Ascending aorta (tissue), 2 donors: ENCODE results near the gene AMZ2. TPM values are rescaled to one million over a fixed set of nuclear protein-coding genes. Genes with fewer than 3 reads are reported as not detected.
"Not testable (repeated sequence)": the region's sequence is repeated elsewhere in the genome, so short reads cannot be mapped to it uniquely, and the experiment has no call there.

Experiments used
- DNase-seq, 2 donors: peaks; one replicate each; pipeline ENCODE4 v3.0.0-alpha.2; 2019; ENCODE audit warnings: low spot score in 2 of 2
- H3K27ac ChIP-seq, 2 donors: fragments of 200-600 bp; sonication (generic); one replicate each; pipeline ENCODE4 v1.5.1; 2016 to 2017; ENCODE audit warnings: mild to moderate bottlenecking in 1 of 2
- H3K27me3 ChIP-seq: fragments of 200-600 bp; sonication (generic); one replicate; pipeline ENCODE4 v1.5.1; 2017
- H3K36me3 ChIP-seq, 2 donors: fragments of 200-600 bp; sonication (generic); one replicate each; pipeline ENCODE4 v1.5.1; 2016
- H3K4me1 ChIP-seq, 2 donors: fragments of 200-600 bp; sonication (generic); one replicate each; pipeline ENCODE4 v1.5.1; 2016 to 2017; ENCODE audit warnings: mild to moderate bottlenecking in 1 of 2
- H3K4me3 ChIP-seq, 2 donors: fragments of 200-600 bp; sonication (generic); one replicate each; pipeline ENCODE4 v1.5.1; 2016 to 2017; ENCODE audit warnings: mild to moderate bottlenecking in 1 of 2
- H3K9me3 ChIP-seq, 2 donors: fragments of 200-600 bp; sonication (generic); one replicate each; pipeline ENCODE4 v1.5.1; 2016
- intact Hi-C: fragments of 100-400 bp; cut with DNase I; formaldehyde crosslinking; loops from one replicate; pipeline ENCODE4 v1.15.1; 2023
- total RNA-seq: library from RNA; depleted of rRNA; stranded (reverse); fragments of >200 nt; gene quantifications from one replicate; pipeline ENCODE4 v1.1.0, GENCODE V29; 2016
- TF ChIP-seq, protein P1 (sequence below), 3 experiments: fragments of 200-600 bp in 2 of 3; fragments of 450-650 bp in 1 of 3; sonication (generic) in 2 of 3; IDR thresholded peaks; one replicate each; pipeline ENCODE4 v1.5.1; 2016 to 2019; ENCODE audit warnings: antibody characterized with exemption in 3 of 3, mild to moderate bottlenecking in 1 of 3, moderate library complexity in 1 of 3

AMZ2 gene, protein sequence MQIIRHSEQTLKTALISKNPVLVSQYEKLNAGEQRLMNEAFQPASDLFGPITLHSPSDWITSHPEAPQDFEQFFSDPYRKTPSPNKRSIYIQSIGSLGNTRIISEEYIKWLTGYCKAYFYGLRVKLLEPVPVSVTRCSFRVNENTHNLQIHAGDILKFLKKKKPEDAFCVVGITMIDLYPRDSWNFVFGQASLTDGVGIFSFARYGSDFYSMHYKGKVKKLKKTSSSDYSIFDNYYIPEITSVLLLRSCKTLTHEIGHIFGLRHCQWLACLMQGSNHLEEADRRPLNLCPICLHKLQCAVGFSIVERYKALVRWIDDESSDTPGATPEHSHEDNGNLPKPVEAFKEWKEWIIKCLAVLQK
- 41.6 TPM for total RNA-seq

DNA sequence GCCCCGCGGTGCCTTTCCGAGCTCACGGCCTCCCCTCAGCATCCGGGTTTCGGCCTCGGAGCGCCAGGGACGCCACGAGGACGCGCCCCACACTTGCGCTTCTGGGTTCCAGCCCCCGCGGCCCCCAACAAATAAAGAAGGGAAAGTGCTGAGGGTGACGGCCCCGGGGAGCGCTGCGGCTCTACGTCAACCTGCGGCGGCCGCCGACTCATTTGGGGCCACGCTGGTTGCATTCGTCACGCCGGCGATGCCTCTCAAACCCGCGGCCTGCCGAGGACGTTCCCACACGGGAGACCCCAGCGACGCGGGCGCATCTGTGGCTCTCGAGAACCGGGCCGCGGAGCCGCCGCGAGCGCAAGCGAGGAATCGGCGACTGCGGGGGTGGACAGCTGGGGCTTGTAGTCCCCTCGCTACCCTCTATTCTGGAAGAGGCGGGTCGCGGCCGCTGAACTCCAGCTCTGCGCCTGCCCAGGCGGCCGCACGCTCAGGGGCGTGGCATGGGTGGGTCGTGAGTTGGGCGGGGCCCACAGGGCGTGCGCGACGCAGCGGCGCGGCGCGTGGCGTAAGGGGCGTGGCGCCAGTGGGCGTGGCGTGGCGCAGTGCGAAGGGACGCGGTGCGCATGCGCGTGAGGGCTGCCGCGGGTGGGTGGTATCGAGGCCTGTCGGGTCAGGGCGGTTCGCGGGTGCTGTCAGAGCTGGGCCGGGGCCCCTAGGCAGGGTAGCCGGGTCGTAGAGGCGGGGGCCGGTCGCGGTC, at the start of gene AMZ2:
TSS of gene AMZ2 (plus strand) at position 599 of the 754 bp plus-strand sequence. CDS start 2,145 bp downstream, outside the sequence.
- H3K9me3 ChIP-seq, result no peaks in the 10 kb centered on the region
- intact Hi-C loops, result loop anchor here (1.0 to 2.0 kb wide), 4 partner anchors 43 to 267 kb away; partner anchors contain the start of gene WIPI1
- TF ChIP-seq, protein P1, sequence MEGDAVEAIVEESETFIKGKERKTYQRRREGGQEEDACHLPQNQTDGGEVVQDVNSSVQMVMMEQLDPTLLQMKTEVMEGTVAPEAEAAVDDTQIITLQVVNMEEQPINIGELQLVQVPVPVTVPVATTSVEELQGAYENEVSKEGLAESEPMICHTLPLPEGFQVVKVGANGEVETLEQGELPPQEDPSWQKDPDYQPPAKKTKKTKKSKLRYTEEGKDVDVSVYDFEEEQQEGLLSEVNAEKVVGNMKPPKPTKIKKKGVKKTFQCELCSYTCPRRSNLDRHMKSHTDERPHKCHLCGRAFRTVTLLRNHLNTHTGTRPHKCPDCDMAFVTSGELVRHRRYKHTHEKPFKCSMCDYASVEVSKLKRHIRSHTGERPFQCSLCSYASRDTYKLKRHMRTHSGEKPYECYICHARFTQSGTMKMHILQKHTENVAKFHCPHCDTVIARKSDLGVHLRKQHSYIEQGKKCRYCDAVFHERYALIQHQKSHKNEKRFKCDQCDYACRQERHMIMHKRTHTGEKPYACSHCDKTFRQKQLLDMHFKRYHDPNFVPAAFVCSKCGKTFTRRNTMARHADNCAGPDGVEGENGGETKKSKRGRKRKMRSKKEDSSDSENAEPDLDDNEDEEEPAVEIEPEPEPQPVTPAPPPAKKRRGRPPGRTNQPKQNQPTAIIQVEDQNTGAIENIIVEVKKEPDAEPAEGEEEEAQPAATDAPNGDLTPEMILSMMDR (IDR thresholded peaks at IDR 0.05), result no peak

DNA sequence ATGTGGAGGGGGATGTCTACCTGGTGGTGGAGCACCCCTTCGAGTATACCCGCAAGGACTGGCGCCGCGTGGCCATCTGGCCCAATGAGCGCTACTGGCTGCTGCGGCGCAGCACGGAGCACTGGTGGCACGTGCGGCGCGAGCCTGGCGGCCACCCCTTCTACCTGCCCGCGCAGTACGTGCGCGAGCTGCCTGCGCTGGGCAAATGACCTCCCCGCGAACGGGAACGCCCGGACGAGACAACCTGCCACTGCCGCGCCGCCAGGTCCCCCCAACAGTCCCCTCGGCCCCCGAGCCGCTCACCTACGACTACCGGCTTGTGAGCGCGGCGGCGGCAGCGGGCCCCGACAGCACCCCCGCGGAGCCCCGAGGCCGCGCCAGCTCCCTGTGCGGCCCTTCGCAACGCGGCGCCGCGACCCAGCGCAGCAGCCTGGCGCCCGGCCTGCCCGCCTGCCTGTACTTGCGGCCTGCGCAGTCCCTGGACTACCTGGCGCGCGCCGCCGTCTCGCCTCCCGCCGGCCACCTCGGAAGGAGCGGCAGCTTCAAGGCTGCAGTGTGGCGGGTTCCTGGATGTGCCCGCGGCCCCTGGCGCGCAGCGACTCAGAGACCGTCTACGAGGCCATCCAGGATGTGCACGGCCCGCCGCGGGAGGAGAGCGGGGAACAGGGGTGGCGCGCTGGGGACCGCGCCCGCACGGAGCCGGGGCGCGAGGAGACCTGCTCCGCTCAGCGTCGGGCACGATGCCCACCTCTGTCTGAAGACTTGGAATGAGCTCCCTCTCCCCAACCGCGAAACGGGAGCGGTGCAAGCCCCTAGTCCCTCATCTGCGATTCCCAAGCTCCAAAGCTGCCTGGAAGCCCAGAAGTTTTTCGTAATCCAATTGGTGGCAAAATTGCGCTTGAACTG, 48.7 kb upstream of the AMZ2 start:
- Histone ChIP-seq H3K27ac (no peak overlapping the region), H3K4me1 (peaks cover 31 to 50% of the 10 kb centered on the region in 2 donors), H3K36me3 (no peaks in the 10 kb centered on the region), H3K27me3 (peaks cover 37% of the 10 kb centered on the region), H3K9me3 (no peaks in the 10 kb centered on the region), H3K4me3 (peak overlapping the region; percentile 44 to 62)
- TF ChIP-seq, protein P1 (IDR thresholded peaks at IDR 0.05), result no peak
- DNase-seq, result no peak
- intact Hi-C loops, result no loop called here

More for the DNA sequence above, at the start of gene AMZ2:
- H3K27ac ChIP-seq, result peak within 1 kb of the TSS; percentile 96 to 97
- H3K36me3 ChIP-seq, result peaks cover 2 to 12% of the 10 kb centered on the region in 2 donors
- H3K27me3 ChIP-seq, result no peaks in the 10 kb centered on the region
- peak within 1 kb of the TSS; percentile 83 to 90 for H3K4me3 ChIP-seq
- peaks cover 0 to 14% of the 10 kb centered on the region in 2 donors for H3K4me1 ChIP-seq
- peak; percentile 72 to 95 for DNase-seq

DNA sequence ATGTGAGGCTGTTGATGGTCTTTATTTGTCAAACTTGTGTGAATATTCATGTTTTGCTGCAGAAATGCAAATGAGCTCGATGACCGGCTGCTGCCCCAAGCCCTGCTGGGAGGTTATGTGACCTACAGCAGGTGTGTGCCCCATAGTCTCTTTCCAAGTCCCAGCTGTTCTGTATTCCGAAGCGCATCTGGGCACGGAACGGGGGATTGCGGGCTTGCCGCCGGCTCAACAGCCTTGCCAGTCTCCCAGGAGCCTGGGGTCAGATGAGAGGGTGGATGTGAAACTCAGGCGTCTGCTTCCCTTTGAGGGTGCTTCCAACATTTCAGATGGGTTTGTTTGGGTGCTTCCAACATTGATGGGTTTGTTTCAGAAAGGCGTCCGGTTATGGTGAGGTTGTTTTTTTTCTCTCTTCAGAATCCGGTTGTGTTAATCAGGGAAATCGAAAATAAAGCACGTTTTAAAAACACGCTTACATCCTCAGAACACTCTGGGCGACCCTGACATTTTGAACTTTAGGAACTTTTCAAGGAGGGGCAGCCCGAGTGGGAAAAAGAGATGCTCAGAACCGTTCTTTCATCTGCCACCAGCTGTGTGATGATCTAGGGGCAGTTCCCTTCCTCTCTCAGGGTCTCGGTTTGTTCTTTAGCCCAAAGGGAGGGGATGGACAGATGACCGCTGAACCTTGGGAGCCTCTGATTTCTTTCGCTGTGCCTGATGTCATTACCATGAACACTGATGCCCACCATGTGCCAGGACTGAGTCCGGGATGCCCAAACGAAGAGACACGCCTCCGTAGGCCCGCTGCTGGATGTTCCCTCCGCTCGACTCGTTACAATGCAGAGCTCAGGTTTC, 47.8 kb upstream of the AMZ2 start:
- Histone ChIP-seq H3K4me3 (peak overlapping the region; percentile 44 to 62), H3K27me3 (peaks cover 37% of the 10 kb centered on the region), H3K4me1 (peaks cover 34 to 53% of the 10 kb centered on the region in 2 donors), H3K9me3 (no peaks in the 10 kb centered on the region), H3K27ac (no peak overlapping the region), H3K36me3 (no peaks in the 10 kb centered on the region)
- TF ChIP-seq, protein P1 (IDR thresholded peaks at IDR 0.05), result no peak
- intact Hi-C loops, result loop anchor here (2.0 to 10.0 kb wide), 3 partner anchors 27 to 375 kb away; partner anchors contain the start of gene BPTF
- no peak for DNase-seq

DNA sequence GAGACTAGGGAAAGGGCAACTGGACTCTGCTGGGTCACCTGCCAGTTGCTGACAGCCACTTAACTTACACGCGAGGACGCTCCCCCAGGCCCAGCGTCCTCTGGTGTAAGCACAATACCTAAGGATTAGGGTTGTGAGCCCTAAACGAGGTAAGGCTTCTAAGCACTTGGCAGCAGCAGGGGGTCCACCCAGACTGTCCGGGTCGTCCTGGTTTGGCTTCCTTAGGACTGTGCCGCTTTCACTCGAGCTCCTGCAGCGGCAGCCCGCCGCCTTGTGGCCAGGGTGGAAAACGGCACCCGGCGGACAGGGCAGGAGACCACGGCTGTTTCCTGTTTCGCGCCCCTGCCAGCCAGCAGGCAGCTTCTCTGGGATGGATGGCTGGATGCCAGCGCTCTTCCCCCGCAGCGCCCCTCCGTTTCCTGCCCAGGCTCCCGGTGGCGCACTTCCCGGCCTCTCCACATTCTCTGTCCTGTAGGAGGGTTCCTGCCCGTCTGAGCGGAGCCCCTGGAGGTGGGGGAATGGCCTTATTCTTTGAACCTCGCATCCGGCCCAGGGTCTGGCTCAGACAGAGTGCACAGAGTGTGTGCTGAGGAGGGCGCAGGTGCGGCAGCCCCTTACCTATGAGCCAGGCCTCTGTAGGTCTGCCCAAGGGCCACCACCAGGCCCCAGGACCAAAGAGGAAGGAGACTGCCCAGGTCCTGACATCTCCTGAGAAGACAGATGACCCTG, 47.0 kb upstream of the AMZ2 start:
- Histone ChIP-seq H3K27ac (no peak overlapping the region), H3K27me3 (peaks cover 36% of the 10 kb centered on the region), H3K9me3 (no peaks in the 10 kb centered on the region), H3K36me3 (no peaks in the 10 kb centered on the region), H3K4me3 (peak overlapping the region; percentile 44 to 62), H3K4me1 (peaks cover 34 to 52% of the 10 kb centered on the region in 2 donors)
- TF ChIP-seq, protein P1 (IDR thresholded peaks at IDR 0.05), result peak; percentile 80 to 92 (median 88)
- intact Hi-C loops, result loop anchor here (2.0 to 10.0 kb wide), 3 partner anchors 28 to 376 kb away; partner anchors contain the start of gene BPTF
- peak in 1 of 2 donors; percentile 88 for DNase-seq

DNA sequence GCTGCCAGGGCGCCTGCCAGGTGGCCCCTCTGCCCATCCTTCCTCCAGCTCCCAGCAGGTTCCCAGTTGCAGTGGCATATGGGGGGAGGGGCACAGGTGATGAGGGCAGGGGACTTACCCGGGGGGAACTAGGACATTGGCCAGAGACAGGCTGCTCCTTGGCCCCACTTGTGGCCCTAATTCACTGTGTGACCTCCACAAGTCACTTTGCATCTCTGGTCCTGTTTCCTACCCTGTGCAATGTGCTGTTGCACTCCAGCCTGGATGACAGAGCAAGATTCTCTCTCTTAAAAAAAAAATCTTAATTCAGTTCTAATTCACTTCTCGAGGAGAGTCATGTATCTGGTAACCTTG, 46.4 kb upstream of the AMZ2 start:
- H3K4me3 ChIP-seq, H3K36me3 ChIP-seq, H3K27ac ChIP-seq, DNase-seq, H3K9me3 ChIP-seq: not testable (repeated sequence)
- intact Hi-C loops, result loop anchor here (2.0 to 10.0 kb wide), 3 partner anchors 29 to 377 kb away; partner anchors contain the start of gene BPTF
- peaks cover 30 to 47% of the 10 kb centered on the region in 2 donors for H3K4me1 ChIP-seq
- peaks cover 30% of the 10 kb centered on the region for H3K27me3 ChIP-seq

DNA sequence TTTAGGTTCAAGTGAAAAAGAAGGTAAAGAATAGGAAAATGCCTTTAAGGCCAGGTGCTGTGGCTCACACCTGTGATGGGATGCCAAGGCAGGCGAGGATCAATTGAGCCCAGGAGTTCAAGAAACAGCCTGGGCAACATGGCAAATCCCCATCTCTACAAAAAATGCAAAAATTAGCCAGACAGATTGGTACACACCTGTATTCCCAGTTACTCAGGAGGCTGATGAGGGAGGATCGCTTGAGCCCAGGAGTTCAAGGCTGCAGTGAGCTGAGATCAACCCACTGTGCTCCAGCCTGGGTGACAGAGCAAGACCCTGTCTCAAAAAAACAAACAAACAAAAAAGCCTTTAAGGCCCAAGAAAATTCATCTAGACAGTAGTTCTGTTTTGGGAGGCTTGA, 45.5 kb upstream of the AMZ2 start:
- Histone ChIP-seq H3K4me1 (peaks cover 23 to 37% of the 10 kb centered on the region in 2 donors), H3K27me3 (peaks cover 21% of the 10 kb centered on the region)
- H3K4me3 ChIP-seq, H3K36me3 ChIP-seq, DNase-seq, H3K9me3 ChIP-seq, H3K27ac ChIP-seq: not testable (repeated sequence)
- intact Hi-C loops, result loop anchor here (10.0 kb wide), 2 partner anchors 238 to 378 kb away; partner anchors contain the start of gene BPTF
